DND-41 (cell line): ENCODE results near the gene SLC1A3.

Source experiments
- EZH2 ChIP-seq: IDR thresholded peaks from 3 replicates; pipeline ENCODE4 v1.6.1; 2012; ENCODE audit warnings: borderline replicate concordance, low read depth, mild to moderate bottlenecking, moderate library complexity, low read length, inconsistent platforms; ENCODE audit not compliant: severe bottlenecking
- TF ChIP-seq, protein P1 (sequence below): IDR thresholded peaks from 2 replicates; pipeline ENCODE4 v1.5.1; 2012; ENCODE audit warnings: borderline replicate concordance, low read length, moderate library complexity, mild to moderate bottlenecking; ENCODE audit not compliant: poor library complexity, severe bottlenecking; ENCODE audit errors: extremely low read depth

DNA sequence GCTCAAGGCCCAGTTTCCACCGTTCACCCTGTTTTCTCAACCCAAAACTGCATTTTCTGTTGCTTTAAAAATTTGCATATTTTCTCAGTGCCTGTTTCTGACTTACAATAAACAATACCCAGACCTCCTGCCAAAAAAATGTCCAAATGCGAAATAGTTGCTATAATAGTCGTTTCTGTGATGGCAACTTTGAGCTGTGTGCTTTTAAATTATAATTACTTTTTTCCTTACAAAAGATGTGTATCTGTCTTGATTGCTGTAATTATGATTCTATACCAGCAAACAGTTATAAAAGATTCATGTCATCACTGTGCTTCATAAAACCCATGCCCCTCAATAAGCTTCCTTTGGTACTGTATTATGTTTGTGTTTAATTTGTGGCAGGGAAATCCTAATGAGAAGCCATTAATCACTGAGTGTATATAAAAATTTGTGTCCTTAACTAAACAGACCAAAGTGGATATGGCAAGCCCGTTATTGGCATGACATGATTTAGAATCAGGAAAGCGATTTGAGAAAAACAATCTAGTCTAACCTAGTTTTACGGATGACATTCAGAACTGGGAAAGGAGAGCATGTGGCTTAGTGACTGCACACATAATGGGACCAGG, 5.4 kb upstream of the SLC1A3 start:
- TF ChIP-seq, protein P1, sequence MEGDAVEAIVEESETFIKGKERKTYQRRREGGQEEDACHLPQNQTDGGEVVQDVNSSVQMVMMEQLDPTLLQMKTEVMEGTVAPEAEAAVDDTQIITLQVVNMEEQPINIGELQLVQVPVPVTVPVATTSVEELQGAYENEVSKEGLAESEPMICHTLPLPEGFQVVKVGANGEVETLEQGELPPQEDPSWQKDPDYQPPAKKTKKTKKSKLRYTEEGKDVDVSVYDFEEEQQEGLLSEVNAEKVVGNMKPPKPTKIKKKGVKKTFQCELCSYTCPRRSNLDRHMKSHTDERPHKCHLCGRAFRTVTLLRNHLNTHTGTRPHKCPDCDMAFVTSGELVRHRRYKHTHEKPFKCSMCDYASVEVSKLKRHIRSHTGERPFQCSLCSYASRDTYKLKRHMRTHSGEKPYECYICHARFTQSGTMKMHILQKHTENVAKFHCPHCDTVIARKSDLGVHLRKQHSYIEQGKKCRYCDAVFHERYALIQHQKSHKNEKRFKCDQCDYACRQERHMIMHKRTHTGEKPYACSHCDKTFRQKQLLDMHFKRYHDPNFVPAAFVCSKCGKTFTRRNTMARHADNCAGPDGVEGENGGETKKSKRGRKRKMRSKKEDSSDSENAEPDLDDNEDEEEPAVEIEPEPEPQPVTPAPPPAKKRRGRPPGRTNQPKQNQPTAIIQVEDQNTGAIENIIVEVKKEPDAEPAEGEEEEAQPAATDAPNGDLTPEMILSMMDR: no peak
- no peak for TF ChIP-seq EZH2
